Thyroid gland (tissue), 4 donors: Measurements from ENCODE around the gene CSF2RB.

ENCODE experiments used
- CTCF ChIP-seq, 6 experiments: fragments of 200-600 bp in 3 of 6; fragments of 450-650 bp in 3 of 6; sonication (generic) in 3 of 6; IDR thresholded peaks; one replicate each; pipeline ENCODE4 v1.5.1; 2016 to 2019; ENCODE audit warnings: antibody characterized with exemption in 6 of 6, mild to moderate bottlenecking in 2 of 6, inconsistent platforms in 1 of 6, moderate library complexity in 1 of 6
- POLR2A ChIP-seq, 2 donors: fragments of 450-650 bp; IDR thresholded peaks; one replicate each; pipeline ENCODE4 v1.6.1; 2017; ENCODE audit warnings: antibody characterized with exemption in 2 of 2, mild to moderate bottlenecking in 2 of 2, moderate library complexity in 1 of 2

DNA sequence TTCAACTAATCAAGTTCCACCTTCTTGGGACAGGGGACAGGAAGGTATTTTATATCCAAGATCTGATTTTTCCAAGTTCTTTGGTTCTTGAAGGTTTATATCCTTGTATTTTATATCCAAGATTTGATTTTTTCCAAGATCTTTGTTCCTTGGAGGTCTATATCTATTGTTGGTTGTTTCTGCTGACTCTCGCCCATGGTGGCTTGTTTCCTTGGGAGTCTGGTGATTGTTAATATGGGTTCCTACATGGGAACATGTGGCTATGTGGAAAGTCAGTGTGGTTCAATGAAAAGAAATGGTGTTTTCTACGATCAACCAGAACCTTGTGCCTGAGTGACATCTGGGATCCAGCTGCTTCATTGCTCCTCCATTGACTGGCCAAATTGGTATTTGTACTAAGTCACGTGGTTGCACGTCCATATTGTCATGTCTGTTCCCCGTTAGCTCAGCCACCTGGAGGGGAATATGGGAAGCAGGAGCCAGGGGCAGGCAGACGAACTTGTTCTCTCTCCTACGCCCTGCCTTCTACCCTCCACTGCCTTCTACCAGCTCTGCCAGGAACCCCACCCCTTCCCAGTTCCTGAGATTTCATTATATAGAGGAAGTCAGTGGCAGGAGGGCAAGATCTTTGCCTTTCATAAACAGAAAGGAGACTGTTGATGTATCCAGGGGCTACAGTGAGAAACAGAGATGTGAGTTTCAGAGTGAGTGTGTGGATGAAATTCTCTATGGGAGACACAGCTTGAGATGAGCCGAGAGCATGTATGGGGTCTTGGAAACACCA is 11.1 kb upstream of the CSF2RB start:
- TF ChIP-seq CTCF (IDR thresholded peaks at IDR 0.05) (no peak), POLR2A (IDR thresholded peaks at IDR 0.05) (no peak)
